T follicular helper cell (primary cell): ENCODE measurements around the gene TMEM132C.

ENCODE experiments used
- DNase-seq: peaks from one replicate; pipeline ENCODE4 v3.0.0-alpha.2; 2020; ENCODE audit warnings: low read depth

TMEM132C gene

GRCh38 chr12:128712622-128713021 is 445.7 kb downstream of the TMEM132C start:
- DNase-seq = no peak

- DNase-seq = no peak
These were observed 448.5 kb downstream of the TMEM132C start for GRCh38 chr12:128715485-128715884.

GRCh38 chr12:128724468-128725046 is 457.6 kb downstream of the TMEM132C start:
- no peak for DNase-seq

- no peak for DNase-seq
These were observed 459.9 kb downstream of the TMEM132C start for GRCh38 chr12:128726886-128727285.

- no peak for DNase-seq
These were observed 460.5 kb downstream of the TMEM132C start for GRCh38 chr12:128727461-128727860.

GRCh38 chr12:128727999-128728398 is 461.0 kb downstream of the TMEM132C start:
- DNase-seq = no peak

GRCh38 chr12:128729628-128730121 is 462.7 kb downstream of the TMEM132C start:
- no peak for DNase-seq

- DNase-seq = no peak
These were observed 467.4 kb downstream of the TMEM132C start for GRCh38 chr12:128734371-128734770.

GRCh38 chr12:128737292-128737966 is 470.5 kb downstream of the TMEM132C start:
- DNase-seq = no peak

GRCh38 chr12:128743916-128744315 is 476.9 kb downstream of the TMEM132C start:
- DNase-seq = no peak

- DNase-seq = no peak
These were observed 479.1 kb downstream of the TMEM132C start for GRCh38 chr12:128745772-128746689.

- DNase-seq = no peak
These were observed 480.5 kb downstream of the TMEM132C start for GRCh38 chr12:128747441-128747840.

GRCh38 chr12:128752386-128752785 is 485.4 kb downstream of the TMEM132C start:
- no peak for DNase-seq

- DNase-seq = no peak
These were observed 486.5 kb downstream of the TMEM132C start for GRCh38 chr12:128753438-128753837.

GRCh38 chr12:128754275-128754674 is 487.3 kb downstream of the TMEM132C start:
- DNase-seq = no peak

- DNase-seq = no peak
These were observed 488.6 kb downstream of the TMEM132C start for GRCh38 chr12:128755566-128755965.
